Cerebellar cortex (tissue), 1 donor: ENCODE results near the gene CARS1.
A peak's percentile ranks its signal among the peaks of the same experiment; 100 is the strongest.

Experiments used
- DNase-seq: peaks from one replicate; pipeline ENCODE4 v3.0.0-alpha.2; 2015; ENCODE audit warnings: low spot score

The CARS1 gene

GRCh38 chr11:3037945-3038271 is 19.3 kb downstream of the CARS1 start:
- DNase-seq = no peak

GRCh38 chr11:3037040-3037944 is 19.9 kb downstream of the CARS1 start:
- peak; percentile 62 for DNase-seq

DNA sequence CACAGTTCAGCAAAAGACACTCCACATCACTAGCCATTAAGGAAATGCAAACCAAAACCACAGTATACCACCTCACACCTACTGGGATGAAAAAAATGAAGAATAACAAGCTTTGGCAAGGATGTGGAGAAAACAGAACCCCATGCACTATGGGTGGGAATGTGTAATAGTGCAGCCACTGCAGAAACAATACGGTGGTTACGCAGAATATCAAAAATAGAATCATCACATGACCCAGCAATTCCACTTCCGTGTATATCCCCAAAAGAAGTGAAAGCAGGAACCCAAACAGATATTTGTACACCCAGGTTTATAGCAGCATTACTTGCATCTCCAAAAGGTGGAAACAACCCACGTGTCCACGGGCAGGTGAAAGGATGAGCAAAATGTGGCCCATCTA is 20.8 kb downstream of the CARS1 start:
- DNase-seq = no peak

DNA sequence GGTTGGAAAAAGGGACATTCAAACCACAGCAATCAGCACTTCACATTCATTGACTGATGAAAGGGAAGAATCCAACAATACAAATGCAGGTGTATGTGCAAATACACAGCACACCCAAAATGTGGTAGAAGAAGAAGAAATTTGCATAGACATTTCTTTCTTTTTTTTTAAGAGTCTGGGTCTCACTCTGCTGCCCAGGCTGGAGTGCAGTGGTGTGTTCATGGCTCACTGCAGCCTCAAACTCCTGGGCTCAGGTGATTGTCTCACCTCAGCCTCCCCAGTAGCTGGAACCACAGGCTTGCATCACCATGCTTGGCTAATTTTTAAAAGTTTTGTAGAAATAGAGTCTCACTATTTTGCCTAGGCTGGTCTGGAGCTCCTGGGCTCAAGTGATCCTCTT is 21.9 kb downstream of the CARS1 start:
- no peak for DNase-seq

DNA sequence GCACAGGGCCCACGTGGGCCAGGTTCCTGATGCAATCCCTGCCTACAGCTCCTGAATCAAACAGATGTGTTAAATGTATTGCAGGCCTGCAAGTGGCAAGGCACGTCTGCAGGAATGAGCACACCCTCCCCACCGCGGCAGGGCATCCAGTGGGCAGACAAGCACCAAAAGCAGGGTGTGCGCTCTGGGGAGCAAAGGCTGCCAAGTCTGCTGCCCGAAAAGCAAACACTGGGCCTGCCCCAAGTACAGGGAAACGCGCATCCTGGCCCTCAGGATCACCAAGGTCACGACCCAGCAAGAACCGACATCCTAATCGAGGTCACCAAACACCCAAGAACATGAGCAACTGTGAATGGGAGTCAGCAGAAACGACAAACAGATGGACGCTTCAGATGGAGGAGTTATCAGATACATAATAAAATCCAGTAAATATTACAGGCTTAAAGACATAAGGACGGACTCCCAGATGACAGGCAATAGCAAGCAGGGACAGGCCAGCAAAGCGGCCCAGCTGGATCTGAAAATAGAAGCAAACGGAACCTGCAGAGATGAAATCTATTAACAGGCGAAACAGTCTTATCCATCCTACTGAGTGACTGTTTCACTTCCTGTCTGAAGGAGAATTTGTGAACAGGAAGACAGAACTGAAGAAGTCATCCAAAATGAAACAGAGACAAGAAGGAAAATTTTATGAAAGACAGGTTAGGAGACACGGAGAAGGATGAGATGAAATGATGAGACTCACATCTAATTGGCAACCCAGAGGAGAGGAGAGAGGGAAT is 26.7 kb downstream of the CARS1 start:
- DNase-seq = no peak

GRCh38 chr11:3028813-3029212 is 28.4 kb downstream of the CARS1 start:
- no peak for DNase-seq

DNA sequence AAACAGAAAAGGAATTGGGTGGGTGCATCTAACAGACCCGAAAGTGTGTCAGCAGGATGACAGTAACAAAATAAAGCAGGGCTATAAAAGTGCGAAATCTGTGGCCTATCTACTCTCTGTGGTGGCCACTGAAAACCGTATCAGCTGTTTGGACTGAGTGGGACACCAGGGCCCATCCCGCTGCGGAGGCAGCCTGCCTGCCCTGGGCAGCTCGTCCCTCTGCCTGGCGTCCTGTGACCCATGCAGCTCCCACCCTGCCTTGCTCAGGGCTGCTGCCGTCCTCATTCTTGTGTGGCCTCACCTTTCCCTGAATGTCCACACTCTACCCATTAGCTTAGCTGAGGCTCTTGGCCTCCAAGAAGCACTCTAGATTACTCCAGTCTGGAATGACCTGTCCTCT is 30.4 kb downstream of the CARS1 start:
- DNase-seq = no peak

DNA sequence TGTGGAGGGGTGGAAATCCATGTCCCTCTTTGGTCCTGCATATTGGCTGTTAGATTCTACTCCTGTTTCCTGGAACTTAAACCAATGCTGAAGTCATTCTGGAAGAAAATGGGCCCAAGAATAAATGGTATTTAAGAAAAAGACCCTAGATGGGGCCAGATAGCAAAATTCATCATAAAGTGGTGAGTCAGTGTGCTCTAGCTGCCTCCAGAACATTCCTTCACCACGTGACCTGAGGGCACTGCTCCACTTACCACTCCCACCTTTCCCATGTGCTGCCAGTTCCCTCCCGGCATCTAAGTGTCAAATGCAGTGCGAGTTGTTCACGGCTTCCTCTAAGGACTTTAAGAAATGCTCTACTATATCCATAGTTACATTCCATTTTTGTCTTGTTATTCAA is 34.2 kb downstream of the CARS1 start:
- DNase-seq = no peak

DNA sequence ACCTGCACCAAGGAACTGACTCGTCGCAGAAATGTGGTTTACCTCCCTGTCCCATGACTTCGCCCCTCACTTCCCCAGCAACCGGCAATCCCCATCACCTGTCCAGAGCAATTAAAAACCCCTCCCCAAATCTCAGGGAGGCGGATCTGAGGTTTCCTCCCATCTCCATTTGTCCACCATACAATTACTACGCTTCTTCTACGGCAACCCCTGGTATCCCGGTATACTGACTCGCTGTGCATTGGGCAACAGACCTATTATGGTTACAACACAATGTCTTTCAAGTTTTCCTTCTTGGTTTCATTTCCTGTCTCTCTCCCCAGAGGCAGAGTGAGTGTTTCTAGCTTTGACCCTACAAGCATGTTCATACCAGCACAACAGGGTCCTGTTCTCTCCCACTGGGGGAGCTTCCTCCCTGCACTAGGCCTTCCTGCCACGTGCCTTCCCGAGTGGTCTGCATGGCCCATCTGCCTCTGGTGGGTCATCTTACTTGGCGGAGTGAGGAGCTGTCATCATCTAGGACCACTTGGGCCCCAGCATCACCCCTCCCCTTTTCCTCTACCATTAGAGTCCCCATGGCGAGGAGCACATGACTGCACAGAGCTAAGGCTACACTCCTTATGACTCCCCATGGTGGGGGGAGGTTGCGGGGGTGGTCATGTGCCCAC is 34.8 kb downstream of the CARS1 start:
- DNase-seq = no peak

GRCh38 chr11:3021125-3021524 is 36.1 kb downstream of the CARS1 start:
- DNase-seq = peak; percentile 33

- DNase-seq = no peak
These were observed 37.2 kb downstream of the CARS1 start for GRCh38 chr11:3020011-3020410.

GRCh38 chr11:3018596-3018995 is 38.6 kb downstream of the CARS1 start:
- no peak for DNase-seq

DNA sequence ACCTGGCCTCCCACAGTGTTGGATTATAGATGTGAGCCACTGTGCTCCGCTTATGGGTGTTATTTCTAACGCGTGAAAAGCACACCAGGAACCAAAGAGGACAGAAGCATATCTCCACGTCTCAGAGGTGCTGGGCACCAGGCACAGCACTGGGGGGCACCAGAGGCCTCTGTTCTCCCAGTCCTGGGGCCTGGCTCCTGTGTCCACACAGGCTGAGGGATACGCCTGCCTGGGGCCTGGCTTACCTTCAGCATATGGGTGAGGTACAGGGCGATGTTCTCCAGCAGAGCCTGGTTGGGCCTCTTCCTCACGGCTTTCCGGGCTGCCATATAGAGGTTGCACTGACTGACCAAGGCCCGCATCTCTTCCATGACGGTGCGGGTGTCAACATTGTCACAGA is 40.4 kb downstream of the CARS1 start:
- no peak for DNase-seq

DNA sequence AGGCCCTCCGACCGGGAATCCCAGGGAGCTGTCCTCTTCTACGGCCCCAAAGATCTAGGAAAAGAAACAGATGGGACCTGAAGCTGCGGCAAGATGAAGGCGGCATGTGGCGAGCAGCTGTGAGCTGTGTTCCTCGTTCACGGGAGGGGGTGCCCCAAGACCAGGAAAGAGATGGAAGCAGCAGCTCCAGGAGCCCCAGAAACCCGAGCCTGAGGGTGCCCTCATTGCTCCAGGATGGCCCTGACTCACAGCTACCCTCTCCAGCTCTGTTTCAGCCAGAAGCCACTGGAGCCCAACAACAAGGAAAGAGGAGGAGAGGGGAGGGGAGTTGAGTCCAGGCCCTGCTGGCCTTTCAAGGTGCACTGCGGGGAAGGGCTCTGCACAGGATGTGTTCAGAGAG is 41.4 kb downstream of the CARS1 start:
- no peak for DNase-seq

DNA sequence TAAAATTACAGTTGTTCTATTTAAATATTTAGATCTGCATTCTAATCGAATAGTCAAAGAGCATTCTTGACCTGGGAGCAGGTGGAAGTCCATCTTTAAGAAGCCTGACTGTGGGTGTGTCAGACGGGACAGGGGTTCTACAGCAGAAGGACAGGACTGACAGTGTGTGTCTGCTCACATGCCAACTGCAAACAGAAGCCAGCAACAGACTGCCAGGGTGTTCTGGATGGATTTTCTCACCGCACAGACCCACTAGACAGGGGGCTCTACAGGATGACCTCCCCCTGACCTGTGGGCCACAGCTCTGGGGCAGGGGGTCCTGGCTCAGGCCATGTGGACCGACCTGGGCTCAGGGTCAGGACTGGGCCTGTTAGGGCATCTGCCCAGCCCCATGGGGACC is 42.3 kb downstream of the CARS1 start:
- no peak for DNase-seq

DNA sequence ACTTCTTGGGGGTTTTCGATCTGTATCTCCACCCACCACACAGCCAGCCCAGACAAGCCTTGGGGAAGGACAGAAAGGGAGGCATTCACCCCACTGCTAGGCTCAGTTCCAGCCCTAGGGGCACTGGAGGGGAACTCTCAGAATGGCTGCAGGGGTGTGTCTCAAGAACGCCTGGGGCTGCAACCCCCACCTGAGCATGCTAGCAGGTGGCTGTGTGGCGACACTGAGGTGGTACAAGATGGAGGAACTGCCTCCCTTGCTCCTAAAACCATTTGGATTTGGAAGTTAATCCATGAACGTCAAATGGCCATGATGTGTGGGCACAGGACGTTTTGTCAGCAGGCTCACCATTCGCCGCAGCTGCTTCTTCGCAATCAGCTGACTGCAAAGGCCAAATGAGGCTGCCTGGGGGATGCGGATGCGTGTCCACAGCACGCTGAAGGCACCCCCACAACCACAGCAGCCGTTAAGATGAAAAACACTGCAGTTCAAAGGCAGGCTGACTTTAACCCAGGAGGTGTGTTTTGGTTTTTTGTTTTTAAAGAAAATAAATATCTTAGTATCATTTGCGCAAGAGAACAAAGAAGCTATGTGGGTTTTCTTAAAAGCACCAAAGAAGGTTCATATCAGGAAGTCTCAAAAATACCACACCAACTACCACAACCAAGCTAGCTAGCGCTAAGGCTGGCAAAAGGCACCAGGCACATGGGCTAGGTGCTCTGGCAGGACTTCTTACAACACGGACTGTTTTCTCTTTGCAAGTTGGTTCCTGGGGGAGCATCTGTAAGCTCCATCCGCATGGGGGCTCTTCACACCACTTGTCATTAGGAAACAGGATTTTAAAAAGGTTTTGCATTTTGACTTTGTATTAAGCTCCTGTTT is 42.9 kb downstream of the CARS1 start:
- DNase-seq = no peak

DNA sequence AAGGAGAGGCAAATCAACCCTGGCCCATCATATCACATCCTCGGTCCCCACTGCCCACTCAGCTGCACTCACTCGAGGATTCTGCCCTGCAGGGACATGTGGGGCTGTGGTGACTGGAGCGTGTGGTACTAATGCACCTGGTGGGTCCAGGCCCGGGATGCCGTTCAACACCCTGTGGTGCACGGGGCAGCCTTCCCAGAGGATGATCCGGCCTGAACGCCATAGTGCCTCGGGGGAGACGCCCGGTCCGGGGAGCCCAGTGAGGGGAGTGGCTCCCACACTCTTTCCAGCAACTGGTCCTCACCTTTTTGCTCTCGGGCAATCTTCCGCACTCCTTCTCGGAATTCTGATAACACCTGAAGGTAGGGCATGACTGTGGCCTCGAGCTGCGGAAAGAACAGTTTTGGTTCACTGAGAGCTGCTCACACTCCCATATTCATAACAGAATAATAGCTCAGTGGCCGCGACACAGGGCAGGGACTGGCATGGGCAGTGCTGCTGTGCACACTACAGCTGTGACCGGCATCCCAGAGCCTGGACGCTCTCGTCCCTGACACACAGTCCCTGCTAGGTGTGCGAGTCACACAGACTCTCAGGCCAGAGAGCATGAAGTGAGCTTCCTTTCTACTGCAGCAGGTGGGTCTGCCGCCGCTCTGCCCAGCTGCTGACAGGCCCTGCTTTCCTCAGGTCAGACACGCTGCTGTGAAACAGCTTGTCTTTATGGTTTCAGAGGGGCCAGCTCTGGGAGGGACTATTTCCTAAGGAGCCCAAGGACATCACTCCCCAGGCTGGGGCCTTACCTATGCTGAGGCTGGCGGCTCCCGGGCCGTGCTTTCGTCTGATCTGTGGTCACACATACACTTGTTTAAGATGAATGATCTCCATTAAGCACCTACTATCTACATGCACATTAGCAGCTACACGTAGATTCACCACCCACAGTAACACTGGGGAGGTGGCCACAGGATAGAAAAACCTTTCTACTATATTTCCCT is 45.0 kb downstream of the CARS1 start:
- no peak for DNase-seq

- DNase-seq = no peak
These were observed 46.5 kb downstream of the CARS1 start for GRCh38 chr11:3010521-3011275.

GRCh38 chr11:3010004-3010403 is 47.2 kb downstream of the CARS1 start:
- no peak for DNase-seq

DNA sequence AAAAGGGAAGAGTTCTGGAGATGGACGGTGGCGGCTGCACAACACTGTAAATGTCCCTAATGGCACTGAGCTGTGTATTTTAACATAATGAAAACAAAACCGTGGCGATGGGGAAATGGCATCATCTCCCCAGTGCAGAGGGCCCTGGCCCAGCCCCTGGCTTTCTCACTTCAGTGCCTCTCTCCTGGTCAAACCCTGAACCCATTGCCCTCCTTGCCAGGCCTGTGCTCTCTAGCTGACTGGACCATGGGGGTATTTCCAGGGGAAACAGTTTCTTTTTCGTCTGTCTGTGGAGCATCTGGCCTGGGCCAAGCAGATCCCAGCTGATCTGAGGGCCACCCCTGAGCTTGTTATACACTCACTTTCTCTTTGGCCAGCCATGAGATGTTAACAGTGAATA is 47.7 kb downstream of the CARS1 start:
- DNase-seq = no peak
